Iris pigment epithelial cell (primary cell): ENCODE data around the gene IPO9.

ENCODE experiments used
- DNase-seq: peaks from one replicate; pipeline ENCODE4 v3.0.0-alpha.2; 2011; ENCODE audit warnings: low read depth

Gene IPO9

DNA sequence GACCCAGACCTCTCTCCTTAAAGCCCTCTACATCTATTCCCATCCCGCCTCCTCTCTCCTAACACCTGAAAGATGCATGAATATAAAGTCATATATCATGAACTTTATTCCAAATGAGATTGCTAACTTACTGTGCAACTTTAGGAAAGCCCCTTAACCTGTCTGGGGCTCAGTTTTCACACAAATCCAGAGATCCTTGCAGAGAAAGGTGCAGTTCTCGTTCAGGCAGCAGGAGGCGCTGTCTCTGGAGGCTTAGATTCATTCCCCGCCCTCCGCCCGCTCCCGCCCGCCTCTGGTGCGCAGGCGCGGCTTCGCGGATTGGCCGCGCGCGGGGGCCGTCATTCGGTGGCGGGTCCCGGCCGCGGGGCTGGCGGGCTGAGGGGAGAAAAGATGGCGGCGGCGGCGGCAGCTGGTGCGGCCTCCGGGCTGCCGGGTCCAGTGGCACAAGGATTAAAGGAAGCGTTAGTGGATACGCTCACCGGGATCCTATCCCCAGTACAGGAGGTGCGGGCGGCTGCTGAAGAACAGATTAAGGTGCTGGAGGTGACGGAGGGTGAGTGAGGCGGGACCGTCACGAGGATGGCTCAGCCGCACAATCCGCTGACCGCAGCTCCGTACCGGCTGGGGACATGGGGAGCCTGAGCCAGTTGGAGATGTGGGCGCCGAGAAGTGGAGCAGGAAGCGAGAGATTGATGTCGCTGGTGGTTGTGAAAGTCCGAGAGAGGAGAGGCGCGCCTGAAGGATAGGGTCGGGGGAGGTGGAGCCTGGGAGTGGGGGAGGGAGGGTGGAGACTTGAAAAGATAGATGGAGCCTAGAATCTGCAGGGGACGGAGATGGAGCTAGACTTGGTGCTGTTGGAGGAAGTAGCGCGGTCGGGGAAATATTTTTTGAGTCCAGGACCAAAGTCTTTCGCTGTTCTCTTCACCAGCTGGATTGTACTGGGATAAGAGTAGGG lies at the start of gene IPO9:
IPO9 (plus strand) TSS at position 338 of the 955 bp plus-strand sequence; CDS start at position 391, 53 bp downstream.
- DNase-seq, result peak; percentile 90

GRCh38 chr1:201779351-201779880 lies 49.5 kb upstream of the IPO9 start:
- DNase-seq, result no peak

DNA sequence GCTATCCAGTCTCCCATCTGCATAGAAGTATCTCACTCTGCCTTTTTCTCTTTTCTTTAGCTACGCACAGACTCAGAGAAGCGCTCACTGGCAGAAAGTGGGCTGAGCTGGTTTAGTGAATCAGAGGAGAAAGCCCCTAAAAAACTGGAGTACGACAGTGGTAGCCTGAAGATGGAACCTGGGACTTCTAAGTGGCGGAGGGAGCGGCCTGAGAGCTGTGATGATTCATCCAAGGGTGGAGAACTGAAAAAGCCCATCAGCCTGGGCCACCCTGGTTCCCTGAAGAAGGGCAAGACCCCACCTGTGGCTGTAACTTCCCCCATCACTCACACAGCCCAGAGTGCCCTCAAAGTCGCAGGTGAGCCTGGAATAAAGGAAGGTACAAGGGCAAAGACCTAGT lies 48.0 kb upstream of the IPO9 start:
- DNase-seq, result no peak

DNA sequence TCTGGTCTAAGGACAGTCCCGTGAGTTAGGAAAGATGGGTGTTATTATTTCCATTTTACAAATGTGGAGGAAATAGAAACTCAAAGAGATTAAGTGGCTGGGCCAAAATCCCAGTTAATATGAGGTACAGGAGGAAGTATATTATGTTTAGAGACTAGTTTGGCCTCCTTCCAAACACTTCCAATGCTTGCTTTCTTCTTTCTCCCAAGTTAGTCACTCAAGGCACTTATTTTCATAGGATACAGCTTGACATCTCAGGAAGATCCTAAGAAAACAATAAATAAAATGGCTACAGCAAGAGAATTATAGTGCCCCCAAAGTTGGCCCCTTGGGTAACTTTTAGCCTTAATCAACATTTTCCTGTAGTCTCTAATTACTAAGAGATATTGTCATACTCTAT lies 47.5 kb upstream of the IPO9 start:
- no peak for DNase-seq

DNA sequence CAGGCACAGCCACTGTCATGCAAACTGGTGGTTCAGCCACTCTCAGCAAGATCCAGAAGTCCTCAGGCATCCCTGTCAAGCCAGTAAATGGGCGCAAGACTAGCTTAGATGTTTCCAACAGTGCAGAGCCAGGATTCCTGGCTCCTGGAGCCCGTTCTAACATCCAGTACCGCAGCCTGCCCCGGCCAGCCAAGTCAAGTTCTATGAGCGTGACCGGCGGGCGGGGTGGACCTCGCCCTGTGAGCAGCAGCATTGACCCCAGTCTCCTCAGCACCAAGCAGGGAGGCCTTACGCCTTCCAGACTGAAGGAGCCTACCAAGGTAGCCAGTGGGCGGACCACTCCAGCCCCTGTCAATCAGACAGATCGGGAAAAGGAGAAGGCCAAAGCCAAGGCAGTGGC lies 46.6 kb upstream of the IPO9 start:
- no peak for DNase-seq

DNA sequence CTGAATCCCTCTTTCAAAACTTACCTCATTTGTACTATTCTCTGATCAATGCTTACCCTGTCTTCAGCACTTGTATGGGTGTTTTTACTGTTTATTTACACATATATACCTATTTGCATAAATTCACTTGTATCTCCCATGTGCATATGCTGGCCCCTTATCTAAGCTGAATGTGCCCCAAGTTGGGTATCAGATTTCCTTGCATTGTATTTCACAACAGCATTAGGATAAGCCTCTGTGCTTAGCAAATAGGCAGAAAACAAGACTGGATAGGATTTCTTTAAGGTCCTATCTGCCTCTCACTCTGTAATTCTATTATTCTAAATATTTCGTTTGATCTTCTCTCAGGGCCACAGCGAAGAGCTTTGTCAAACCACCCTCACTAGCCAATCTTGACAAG lies 45.9 kb upstream of the IPO9 start:
- peak; percentile 76 for DNase-seq

DNA sequence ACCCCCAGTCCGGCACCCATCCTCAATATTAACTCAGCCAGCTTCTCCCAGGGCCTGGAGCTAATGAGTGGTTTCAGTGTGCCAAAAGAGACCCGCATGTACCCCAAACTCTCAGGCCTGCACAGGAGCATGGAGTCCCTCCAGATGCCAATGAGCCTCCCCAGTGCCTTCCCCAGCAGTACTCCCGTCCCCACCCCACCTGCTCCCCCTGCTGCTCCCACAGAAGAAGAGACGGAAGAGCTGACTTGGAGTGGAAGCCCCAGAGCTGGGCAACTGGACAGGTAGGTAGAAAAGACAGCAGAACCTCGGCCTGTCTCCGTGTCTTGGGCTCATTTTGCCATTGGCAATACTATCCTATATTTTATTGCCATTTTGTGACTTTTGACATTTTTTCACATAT lies 45.4 kb upstream of the IPO9 start:
- DNase-seq, result no peak

- no peak for DNase-seq
These were observed 43.7 kb upstream of the IPO9 start for GRCh38 chr1:201785291-201785690.

GRCh38 chr1:201786824-201787223 lies 42.1 kb upstream of the IPO9 start:
- DNase-seq, result no peak

DNA sequence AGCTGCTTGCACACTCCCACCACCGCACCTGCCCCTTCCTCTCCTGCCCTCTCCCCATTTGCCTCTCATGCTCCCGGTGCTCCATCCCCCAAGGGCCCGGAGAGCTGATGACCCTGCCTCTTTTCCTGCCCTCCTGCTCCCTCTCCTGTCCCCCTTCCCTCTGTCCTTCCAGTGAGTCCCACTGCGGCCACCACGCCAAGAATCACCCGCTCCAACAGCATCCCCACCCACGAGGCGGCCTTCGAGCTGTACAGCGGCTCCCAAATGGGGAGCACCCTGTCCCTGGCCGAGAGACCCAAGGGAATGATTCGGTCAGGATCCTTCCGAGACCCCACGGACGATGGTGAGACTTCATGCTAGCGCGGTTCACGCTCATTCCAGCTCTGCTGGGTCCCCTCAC lies 40.7 kb upstream of the IPO9 start:
- DNase-seq, result no peak

- DNase-seq, result no peak
These were observed 39.7 kb upstream of the IPO9 start for GRCh38 chr1:201789245-201789644.

DNA sequence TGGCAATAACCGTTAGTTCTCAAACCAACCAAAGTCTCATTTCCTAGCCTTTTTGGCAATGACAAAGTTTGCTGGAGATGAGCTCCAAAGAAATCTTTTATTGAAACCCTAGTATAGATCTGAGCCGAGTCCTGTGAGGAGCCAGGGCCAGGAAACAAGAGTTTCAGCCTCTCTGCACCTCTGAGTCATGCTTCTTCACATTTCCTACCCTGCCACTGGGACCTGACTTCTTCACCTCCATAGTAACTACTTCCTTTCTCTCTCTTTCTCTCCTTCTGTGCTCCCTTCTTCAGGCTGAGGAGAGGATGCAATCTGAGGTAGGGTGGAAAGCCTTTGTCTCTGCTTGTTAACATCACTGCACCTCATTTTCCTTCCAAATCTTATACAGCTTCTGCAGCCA lies 38.7 kb upstream of the IPO9 start:
- peak; percentile 81 for DNase-seq

- peak; percentile 62 for DNase-seq
These were observed 37.7 kb upstream of the IPO9 start for GRCh38 chr1:201791051-201791778.

- peak; percentile 86 for DNase-seq
These were observed 37.2 kb upstream of the IPO9 start for GRCh38 chr1:201791779-201792173.

- DNase-seq, result peak; percentile 84
These were observed 36.2 kb upstream of the IPO9 start for GRCh38 chr1:201792534-201793305.

GRCh38 chr1:201793306-201793925 lies 35.5 kb upstream of the IPO9 start:
- DNase-seq, result no peak

GRCh38 chr1:201795066-201795465 lies 33.9 kb upstream of the IPO9 start:
- DNase-seq, result peak; percentile 42

- no peak for DNase-seq
These were observed 28.7 kb upstream of the IPO9 start for GRCh38 chr1:201800246-201800645.

- DNase-seq, result no peak
These were observed 22.2 kb upstream of the IPO9 start for GRCh38 chr1:201806801-201807200.

DNA sequence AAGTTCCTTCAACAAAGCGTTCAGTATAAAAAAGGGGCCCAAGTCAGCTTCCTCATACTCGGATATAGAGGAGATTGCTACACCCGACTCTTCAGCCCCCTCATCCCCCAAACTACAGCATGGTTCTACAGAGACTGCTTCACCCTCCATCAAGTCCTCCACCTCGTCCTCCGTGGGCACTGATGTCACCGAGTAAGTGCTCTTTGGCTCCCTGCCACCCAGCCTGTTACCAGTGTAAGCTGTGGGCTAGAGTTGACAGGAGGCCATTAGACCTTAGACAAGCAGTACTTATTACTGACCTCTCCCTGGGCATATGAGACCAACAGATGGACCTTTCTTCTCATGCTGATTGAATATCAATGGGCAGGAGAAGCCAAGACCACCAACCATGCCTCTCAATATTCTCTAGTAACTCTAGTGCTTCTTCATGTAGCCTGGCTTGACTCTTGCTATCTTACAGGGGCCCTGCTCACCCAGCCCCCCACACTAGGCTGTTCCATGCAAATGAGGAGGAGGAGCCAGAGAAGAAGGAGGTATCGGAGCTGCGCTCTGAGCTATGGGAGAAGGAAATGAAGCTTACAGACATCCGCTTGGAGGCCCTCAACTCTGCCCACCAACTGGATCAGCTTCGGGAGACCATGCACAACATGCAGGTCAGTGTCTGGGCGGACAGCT lies 20.9 kb upstream of the IPO9 start:
- no peak for DNase-seq

GRCh38 chr1:201808633-201808990 lies 20.3 kb upstream of the IPO9 start:
- DNase-seq, result no peak
